ENCODE data around the gene MBD5. TPM values are rescaled to one million over a fixed set of nuclear protein-coding genes. Genes with fewer than 3 reads are reported as not detected.

Gene MBD5
- polyA plus RNA-seq, 1 of the 3 experiments (the other 2 are of a cell fraction): 7.4 TPM

DNA sequence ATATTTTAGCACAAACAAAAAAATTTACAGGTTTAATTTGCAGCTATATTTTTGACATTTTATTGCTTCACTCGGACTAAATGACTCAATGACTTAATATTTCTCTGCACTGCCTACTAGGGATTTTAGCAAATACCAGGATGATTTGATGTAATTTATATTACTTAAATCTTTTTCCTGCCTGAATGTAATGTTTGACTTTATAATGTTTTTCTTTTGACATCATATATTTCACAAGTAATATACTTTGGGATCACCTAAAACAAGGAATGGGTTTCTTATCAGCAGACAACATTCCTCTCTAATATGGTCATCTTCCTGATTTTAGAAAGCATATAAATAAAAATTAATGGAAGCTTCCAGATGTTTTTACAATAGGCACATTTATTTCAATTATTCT, 370.4 kb downstream of the MBD5 start (continued):
- TF ChIP-seq RXRA (IDR thresholded peaks at IDR 0.05; ENCODE audit: borderline replicate concordance, low read depth) (no peak), SIN3A (IDR thresholded peaks at IDR 0.05; ENCODE audit: borderline replicate concordance, low read depth, low read length) (no peak), TAF1 (IDR thresholded peaks at IDR 0.05; ENCODE audit: borderline replicate concordance, low read depth, low read length) (no peak), FOSL2 (IDR thresholded peaks at IDR 0.05; ENCODE audit: borderline replicate concordance, low read depth) (0 out of 2 replicates have a peak, but pooled peaks have one; percentile 19), GATA2 (CRISPR knock-in tag; IDR thresholded peaks at IDR 0.05) (no peak), RAD21 (IDR thresholded peaks at IDR 0.05; ENCODE audit: low read length) (no peak), GABPA (IDR thresholded peaks at IDR 0.05; ENCODE audit: low read depth) (no peak), RCOR1 (IDR thresholded peaks at IDR 0.05; ENCODE audit: low read length) (no peak), NFIC (IDR thresholded peaks at IDR 0.05; ENCODE audit: borderline replicate concordance) (no peak), TEAD4 (IDR thresholded peaks at IDR 0.05; ENCODE audit: borderline replicate concordance, insufficient read depth) (peak; percentile 33; the same call in 1 of the 2 replicates), ELF1 (IDR thresholded peaks at IDR 0.05) (no peak), EP300 (IDR thresholded peaks at IDR 0.05; ENCODE audit: borderline replicate concordance in 1 of 2, low read depth in 1 of 2, low read length in 1 of 2) (0 out of 4 replicates have a peak, but pooled peaks of 1 of the 2 experiments have one; percentile 11), CHD2 (IDR thresholded peaks at IDR 0.05; ENCODE audit: low read length, partially characterized antibody) (no peak), EZH2phosphoT487 (IDR thresholded peaks at IDR 0.05; ENCODE audit: borderline replicate concordance, low read depth) (no peak), YY1 (IDR thresholded peaks at IDR 0.05; ENCODE audit: low read depth) (no peak), POLR2AphosphoS5 (IDR thresholded peaks at IDR 0.05; ENCODE audit: low read depth, low read length) (no peak)
- TF ChIP-seq, protein P1, sequence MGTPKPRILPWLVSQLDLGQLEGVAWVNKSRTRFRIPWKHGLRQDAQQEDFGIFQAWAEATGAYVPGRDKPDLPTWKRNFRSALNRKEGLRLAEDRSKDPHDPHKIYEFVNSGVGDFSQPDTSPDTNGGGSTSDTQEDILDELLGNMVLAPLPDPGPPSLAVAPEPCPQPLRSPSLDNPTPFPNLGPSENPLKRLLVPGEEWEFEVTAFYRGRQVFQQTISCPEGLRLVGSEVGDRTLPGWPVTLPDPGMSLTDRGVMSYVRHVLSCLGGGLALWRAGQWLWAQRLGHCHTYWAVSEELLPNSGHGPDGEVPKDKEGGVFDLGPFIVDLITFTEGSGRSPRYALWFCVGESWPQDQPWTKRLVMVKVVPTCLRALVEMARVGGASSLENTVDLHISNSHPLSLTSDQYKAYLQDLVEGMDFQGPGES (IDR thresholded peaks at IDR 0.05; ENCODE audit: low read depth, low read length): no peak
- TF ChIP-seq, protein P2, sequence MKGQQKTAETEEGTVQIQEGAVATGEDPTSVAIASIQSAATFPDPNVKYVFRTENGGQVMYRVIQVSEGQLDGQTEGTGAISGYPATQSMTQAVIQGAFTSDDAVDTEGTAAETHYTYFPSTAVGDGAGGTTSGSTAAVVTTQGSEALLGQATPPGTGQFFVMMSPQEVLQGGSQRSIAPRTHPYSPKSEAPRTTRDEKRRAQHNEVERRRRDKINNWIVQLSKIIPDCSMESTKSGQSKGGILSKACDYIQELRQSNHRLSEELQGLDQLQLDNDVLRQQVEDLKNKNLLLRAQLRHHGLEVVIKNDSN (IDR thresholded peaks at IDR 0.05; ENCODE audit: borderline replicate concordance, low read depth): no peak
- TF ChIP-seq, protein P3, sequence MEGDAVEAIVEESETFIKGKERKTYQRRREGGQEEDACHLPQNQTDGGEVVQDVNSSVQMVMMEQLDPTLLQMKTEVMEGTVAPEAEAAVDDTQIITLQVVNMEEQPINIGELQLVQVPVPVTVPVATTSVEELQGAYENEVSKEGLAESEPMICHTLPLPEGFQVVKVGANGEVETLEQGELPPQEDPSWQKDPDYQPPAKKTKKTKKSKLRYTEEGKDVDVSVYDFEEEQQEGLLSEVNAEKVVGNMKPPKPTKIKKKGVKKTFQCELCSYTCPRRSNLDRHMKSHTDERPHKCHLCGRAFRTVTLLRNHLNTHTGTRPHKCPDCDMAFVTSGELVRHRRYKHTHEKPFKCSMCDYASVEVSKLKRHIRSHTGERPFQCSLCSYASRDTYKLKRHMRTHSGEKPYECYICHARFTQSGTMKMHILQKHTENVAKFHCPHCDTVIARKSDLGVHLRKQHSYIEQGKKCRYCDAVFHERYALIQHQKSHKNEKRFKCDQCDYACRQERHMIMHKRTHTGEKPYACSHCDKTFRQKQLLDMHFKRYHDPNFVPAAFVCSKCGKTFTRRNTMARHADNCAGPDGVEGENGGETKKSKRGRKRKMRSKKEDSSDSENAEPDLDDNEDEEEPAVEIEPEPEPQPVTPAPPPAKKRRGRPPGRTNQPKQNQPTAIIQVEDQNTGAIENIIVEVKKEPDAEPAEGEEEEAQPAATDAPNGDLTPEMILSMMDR (IDR thresholded peaks at IDR 0.05): no peak
- TF ChIP-seq, protein P4, sequence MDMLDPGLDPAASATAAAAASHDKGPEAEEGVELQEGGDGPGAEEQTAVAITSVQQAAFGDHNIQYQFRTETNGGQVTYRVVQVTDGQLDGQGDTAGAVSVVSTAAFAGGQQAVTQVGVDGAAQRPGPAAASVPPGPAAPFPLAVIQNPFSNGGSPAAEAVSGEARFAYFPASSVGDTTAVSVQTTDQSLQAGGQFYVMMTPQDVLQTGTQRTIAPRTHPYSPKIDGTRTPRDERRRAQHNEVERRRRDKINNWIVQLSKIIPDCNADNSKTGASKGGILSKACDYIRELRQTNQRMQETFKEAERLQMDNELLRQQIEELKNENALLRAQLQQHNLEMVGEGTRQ (IDR thresholded peaks at IDR 0.05; ENCODE audit: borderline replicate concordance, low read depth, low read length): no peak

All from SK-N-SH (cell line).